A204.1 (cell line): Measurements from ENCODE around the gene WDR18.

Source experiments
- FAIRE-seq: peaks from 2 replicates; lab custom pipeline; 2012; peaks lifted over from hg19 to GRCh38; lab: Jason Lieb, UNC

Gene WDR18

GRCh38 chr19:964761-965694, 19.1 kb upstream of the WDR18 start:
- FAIRE-seq = no peak

- no peak for FAIRE-seq
Observed at GRCh38 chr19:966485-967088, 17.6 kb upstream of the WDR18 start.

- FAIRE-seq = no peak
Observed at GRCh38 chr19:970695-971094, 13.4 kb upstream of the WDR18 start.

GRCh38 chr19:971795-972194, 12.3 kb upstream of the WDR18 start:
- no peak for FAIRE-seq

DNA sequence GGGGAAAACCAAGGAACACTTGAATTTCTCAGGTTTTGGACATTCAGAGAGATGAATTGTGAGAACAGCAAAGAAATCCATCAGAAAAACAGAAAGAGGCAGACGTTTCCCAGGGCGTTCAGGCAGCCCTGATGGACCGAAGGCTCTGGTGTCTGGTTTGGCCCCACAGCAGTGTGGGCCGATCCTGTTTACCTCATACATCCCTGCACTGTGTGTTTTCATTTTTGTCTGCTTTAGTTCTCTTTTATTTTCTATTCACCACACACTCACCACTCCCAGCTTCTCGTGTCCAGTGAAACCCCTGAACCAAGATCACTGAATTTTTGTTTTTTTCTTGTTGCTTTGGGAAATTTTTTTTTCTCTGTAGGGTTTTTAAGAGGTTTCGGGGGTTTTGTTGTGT, 11.9 kb upstream of the WDR18 start:
- FAIRE-seq = no peak

DNA sequence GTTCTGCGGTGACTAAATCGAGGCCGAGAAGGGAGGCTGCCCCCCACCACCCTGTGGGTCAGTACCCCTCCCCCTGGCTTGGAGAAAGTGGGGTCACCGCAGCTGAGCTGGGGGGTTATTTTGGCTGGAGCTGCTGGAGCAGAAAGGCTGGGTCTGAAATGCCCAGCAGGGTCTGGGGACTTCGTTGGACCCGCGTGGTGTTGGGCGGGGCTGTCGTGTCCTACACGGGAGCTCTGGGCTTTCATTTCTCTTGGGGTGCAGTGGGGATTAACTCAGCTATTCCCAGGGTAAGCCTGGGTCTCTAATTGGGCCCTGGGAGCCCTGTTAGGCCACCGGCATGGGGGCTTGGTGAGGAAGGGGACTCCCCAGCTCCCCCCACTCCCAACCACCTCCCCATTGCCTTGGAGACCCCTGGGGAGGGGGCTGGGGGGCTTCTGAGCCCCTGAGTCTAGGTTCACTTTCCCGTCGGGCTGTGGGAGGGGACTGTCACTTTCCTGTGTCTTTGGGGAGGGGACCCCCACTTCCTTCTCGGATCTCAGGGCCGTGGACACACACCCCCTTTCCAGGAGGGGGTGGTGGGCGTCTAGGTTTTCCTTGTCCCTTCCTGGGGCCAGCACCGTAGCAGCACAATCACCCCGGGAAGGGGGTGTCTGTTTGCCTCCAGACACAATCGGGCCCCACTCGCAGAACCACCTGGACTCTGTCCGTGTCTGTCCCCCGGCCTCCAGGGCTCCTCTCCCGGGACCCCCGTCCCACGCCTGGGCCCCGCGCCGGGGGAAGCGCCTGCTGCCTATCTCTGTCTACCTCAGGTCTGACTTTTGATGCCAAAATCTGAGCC, 10.2 kb upstream of the WDR18 start:
- no peak for FAIRE-seq

DNA sequence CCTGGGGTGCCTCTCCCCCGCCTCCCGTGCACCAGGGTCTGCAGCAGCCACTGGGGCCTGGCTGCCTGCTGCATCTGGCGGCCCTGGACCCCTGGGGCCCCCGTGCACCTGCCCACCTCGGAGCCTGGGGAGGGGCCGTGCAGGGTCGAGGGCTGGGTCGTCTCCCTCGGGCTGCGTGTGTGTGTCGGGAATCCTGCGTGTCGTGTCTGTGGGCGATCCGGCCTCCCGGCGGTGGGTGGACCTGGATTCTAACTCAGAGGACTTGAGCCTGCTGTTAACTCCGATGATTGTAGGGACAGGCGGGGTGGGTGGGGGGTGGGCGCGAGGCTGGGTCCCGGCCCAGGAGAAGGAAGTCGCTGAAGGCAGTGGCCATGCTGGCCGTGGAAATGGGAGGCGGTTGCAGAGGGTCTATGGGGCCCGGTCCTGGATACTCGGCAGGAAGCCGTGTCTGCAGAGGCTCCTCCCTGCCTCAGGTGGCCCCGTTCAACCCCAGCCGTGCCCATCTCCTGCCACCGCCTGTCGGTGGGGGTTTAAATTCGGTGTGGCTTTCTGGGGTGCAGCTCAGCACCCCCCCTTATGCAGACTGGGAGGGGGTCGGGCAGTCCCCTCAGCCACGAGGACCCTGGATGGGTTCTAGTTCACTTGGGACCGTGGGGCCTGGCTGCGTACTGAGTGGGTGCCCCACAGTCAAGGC, 9.4 kb upstream of the WDR18 start:
- FAIRE-seq = no peak

- FAIRE-seq = no peak
Observed at GRCh38 chr19:976476-976875, 7.7 kb upstream of the WDR18 start.

- FAIRE-seq = no peak
Observed at GRCh38 chr19:977058-977464, 7.1 kb upstream of the WDR18 start.

GRCh38 chr19:979318-979741, 4.8 kb upstream of the WDR18 start:
- FAIRE-seq = no peak

DNA sequence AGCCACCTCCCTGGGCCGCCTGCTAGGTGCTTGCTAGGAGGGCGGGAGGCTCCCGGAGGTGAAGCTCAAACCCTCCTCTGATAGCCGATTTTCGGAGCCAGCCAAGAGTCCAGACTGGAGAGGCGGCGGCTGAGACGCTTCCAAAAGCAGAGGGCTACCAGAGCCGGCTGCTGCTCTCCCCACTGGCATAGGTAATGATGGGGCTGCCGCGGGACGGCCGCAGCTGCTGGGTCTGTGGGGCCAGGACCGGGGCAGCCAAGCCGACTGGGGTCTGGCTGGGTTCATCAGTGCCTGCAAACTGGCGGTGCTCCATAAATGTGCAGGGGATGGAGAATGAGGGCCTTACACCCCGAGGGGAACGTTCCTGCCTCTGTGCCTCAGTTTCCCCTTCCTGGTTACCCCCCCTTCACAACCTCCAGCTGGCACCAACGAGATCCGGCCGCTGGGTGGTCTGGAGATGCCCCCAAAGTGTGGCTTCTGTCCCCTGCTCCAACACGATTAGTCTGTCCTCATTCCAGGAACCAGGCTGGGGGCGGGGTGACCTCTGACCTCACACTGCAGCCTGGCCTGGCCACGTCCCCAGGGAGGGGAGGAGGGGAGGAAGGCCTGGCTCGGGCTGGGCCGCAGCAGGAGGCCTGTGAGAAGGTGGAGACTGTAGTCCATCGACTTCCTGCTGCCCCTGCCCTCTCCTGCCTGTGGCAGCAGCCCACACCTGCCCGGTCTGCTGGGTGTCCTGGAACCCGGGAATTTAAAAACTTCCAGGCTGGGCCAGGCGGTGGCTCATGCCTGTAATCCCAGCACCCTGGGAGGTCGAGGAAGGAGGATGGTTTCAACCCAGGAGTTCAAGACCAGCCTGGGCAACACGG, 3.8 kb upstream of the WDR18 start:
- FAIRE-seq = no peak

DNA sequence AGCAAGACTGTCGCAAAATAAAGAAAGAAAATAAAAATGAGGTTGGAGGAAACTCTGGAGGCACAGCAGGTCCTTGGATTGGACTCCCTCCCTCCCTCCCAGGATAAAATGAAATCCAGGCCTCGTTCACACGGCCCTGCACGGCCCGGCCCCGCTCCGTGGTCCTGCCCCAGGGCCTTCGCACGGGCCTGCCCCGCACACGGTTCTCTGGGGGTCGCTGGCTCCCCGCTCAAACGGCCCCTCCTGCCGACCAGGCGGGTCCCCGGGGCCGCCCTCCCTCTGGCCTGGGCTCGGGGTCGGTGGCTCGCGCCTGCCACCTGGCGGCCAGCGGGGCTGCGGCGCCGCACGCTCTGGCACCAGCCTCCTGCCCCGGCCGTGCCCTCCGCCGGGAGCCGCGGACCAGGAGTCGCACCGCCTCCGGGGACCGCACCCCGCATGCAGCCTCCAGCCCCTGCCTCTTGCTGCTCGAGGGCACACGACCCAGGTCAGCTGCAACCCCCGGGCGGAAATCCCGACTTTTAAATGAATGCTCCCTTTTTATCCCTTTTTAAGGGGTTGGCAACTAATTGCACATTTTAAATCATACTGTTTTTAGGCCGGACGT, 1.5 kb upstream of the WDR18 start:
- no peak for FAIRE-seq

DNA sequence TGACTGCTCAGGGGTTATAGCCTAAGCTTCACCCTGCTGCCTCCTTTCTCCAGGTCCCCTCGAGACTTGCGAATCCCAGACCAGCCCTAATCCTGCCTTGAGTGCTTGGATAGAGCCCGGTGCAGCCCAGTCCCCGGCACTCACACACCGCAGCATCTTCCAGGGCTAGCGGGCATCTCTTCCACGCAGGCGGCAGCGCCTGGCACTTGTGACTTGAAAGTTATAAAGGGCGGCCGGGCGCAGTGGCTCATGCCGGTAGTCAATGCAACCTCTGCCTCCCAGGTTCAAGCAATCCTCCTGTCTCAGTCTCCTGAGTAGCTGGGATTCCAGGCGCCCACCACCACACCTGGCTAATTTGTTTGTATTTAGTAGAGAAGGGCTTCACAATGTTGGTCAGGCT, 1.9 kb downstream of the WDR18 start:
- FAIRE-seq = no peak

GRCh38 chr19:988081-988480, 3.9 kb downstream of the WDR18 start:
- FAIRE-seq = no peak

- no peak for FAIRE-seq
Observed at GRCh38 chr19:988510-988909, 4.4 kb downstream of the WDR18 start.

DNA sequence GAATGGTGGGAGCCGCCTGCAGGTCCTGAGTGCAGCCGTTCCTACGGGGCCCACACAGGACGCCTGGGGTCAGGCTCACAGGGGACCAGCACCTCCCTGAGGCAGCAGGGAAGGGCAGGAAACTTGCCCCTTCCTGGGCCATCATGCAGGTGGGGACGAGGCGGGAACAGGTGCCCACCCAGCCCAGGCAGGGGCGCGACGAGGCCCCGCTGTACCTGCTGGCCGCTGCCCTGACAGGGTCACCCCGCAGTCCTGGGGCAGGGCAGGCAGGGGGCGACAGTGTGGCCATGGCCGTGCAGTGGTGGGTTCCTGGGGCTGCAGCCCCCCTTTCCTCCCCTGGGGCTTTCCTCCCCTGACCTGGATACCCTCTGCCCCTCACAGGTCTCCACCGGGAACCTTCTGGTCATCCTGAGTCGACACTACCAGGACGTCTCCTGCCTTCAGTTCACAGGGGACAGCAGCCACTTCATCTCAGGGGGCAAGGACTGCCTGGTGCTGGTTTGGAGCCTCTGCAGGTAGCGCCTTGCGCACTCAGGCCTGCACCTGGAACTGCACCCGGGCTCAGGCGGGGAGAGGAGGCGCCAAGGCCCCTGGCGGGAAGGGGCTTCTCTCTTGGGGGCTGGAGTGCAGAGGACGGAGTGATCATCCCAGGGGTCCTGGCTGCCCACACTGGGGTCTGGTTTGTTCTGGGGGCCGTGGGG, 5.4 kb downstream of the WDR18 start:
- FAIRE-seq = no peak

GRCh38 chr19:990119-990571, 6.0 kb downstream of the WDR18 start:
- no peak for FAIRE-seq

GRCh38 chr19:990746-991145, 6.6 kb downstream of the WDR18 start:
- FAIRE-seq = no peak

DNA sequence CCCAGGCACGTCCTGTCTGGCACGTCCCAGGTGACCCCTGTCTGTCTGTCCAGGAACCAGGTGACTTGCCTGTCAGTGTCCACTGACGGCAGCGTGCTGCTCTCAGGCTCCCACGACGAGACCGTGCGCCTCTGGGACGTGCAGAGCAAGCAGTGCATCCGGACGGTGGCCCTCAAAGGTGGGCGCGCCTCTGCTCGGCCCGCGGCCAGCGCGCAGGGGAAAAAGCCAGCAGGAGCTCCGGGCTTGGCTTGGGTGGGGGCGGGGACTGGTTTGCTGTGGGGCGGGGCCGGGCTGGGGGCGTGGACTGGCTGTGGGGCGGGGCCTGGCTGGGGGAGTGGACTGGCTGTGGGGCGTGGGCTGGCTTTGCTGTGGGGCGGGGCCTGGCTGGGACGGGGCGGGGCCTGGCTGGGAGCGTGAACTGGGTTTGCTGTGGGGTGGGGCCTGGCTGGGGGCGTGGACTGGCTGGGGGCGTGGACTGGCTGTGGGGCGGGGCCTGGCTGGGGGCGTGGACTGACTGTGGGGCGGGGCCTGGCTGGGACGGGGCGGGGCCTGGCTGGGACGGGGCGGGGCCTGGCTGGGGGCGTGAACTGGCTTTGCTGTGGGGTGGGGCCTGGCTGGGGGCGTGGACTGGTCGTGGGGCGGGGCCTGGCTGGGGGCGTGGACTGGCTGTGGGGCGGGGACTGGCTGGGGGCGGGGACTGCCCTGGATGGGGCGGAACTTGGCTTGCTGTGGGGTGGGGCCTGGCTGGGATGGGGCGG, 7.2 kb downstream of the WDR18 start:
- no peak for FAIRE-seq
